SK-N-SH (cell line): Measurements from ENCODE around the gene HYAL3. TPM values are rescaled to one million over a fixed set of nuclear protein-coding genes. Genes with fewer than 3 reads are reported as not detected.

Experiments used
- polyA plus RNA-seq, 3 experiments: library from polyadenylated mRNA; depleted of rRNA; stranded (reverse); fragments of >200 nt; gene quantifications; 2 replicates each; pipeline ENCODE4 v1.2.3, GENCODE V29; 2012

Gene HYAL3
- polyA plus RNA-seq, 1 of the 3 experiments (the other 2 are of a cell fraction): 7.8 TPM

Other genes starting within 250 kb of the HYAL3 start
- gene RBM5, start 210.5 kb downstream of the HYAL3 start, polyA plus RNA-seq (2012; rRNA removed): 113 and 168 TPM in 2 replicates
- gene SEMA3F, start 144.1 kb downstream of the HYAL3 start, polyA plus RNA-seq (2012; rRNA removed): 23.9 and 30.4 TPM in 2 replicates
- gene GNAT1, start 107.8 kb downstream of the HYAL3 start, polyA plus RNA-seq (2012; rRNA removed): not detected in 2 replicates
- 0.84 and 0.89 TPM in 2 replicates for gene SLC38A3, start 94.1 kb downstream of the HYAL3 start, polyA plus RNA-seq (2012; rRNA removed)
- gene GNAI2, start 63.2 kb downstream of the HYAL3 start, polyA plus RNA-seq (2012; rRNA removed): 641 and 649 TPM in 2 replicates
- gene SEMA3B, start 30.3 kb downstream of the HYAL3 start, polyA plus RNA-seq (2012; rRNA removed): 12.4 and 14.9 TPM in 2 replicates
- gene LSMEM2, start 20.3 kb downstream of the HYAL3 start, polyA plus RNA-seq (2012; rRNA removed): 0.03 TPM in 1 of 2 replicates, not detected in the other
- gene IFRD2, start 7.0 kb downstream of the HYAL3 start, polyA plus RNA-seq (2012; rRNA removed): 52.4 and 73.2 TPM in 2 replicates
- 10.4 and 10.5 TPM in 2 replicates for gene NAA80, start within 50 bp of the HYAL3 start, polyA plus RNA-seq (2012; rRNA removed)
- 0.30 and 0.49 TPM in 2 replicates for gene HYAL1, start 4.2 kb upstream of the HYAL3 start, polyA plus RNA-seq (2012; rRNA removed)
- 135 and 151 TPM in 2 replicates for gene HYAL2, start 23.3 kb upstream of the HYAL3 start, polyA plus RNA-seq (2012; rRNA removed)
- 58.7 and 79.3 TPM in 2 replicates for gene TUSC2, start 28.8 kb upstream of the HYAL3 start, polyA plus RNA-seq (2012; rRNA removed)
- gene RASSF1, start 41.4 kb upstream of the HYAL3 start, polyA plus RNA-seq (2012; rRNA removed): 28.1 and 32.3 TPM in 2 replicates
- 0.83 and 0.95 TPM in 2 replicates for gene ZMYND10, start 46.3 kb upstream of the HYAL3 start, polyA plus RNA-seq (2012; rRNA removed)
- gene NPRL2, start 51.4 kb upstream of the HYAL3 start, polyA plus RNA-seq (2012; rRNA removed): 43.6 and 56.2 TPM in 2 replicates
- 40.7 and 46.5 TPM in 2 replicates for gene CYB561D2, start 51.5 kb upstream of the HYAL3 start, polyA plus RNA-seq (2012; rRNA removed)
- gene TMEM115, start 60.1 kb upstream of the HYAL3 start, polyA plus RNA-seq (2012; rRNA removed): 47.8 and 49.2 TPM in 2 replicates
- gene CACNA2D2, start 204.2 kb upstream of the HYAL3 start, polyA plus RNA-seq (2012; rRNA removed): 1.1 and 2.8 TPM in 2 replicates